Measurements from ENCODE around the gene TEC. TPM values are rescaled to one million over a fixed set of nuclear protein-coding genes. Genes with fewer than 3 reads are reported as not detected.

The TEC gene
- total RNA-seq, 1 experiment from 2014 or later: 4.5 TPM

- no peak for TF ChIP-seq REST (IDR thresholded peaks at IDR 0.05; ENCODE audit: low read depth)
- no peak for TF ChIP-seq CTCF (IDR thresholded peaks at IDR 0.05 in 2 of 3, conservative IDR thresholded peaks at IDR 0.05 in 1 of 3; ENCODE audit: borderline replicate concordance in 1 of 3, insufficient read depth in 1 of 3, low read depth in 2 of 3, low read length in 2 of 3)
- no peak for TF ChIP-seq SRF (IDR thresholded peaks at IDR 0.05; ENCODE audit: low read depth)
- no peak for TF ChIP-seq SP1 (IDR thresholded peaks at IDR 0.05; ENCODE audit: low read depth)
- TF ChIP-seq ZNF274 (IDR thresholded peaks at IDR 0.05; ENCODE audit: low read depth, low read length): no peak
- TF ChIP-seq FOSL1 (IDR thresholded peaks at IDR 0.05; ENCODE audit: low read depth): no peak
Measured at GRCh38 chr4:48215977-48216376, 53.7 kb downstream of the TEC start (continued).

GRCh38 chr4:48212165-48212564 lies 57.5 kb downstream of the TEC start:
- H3K79me2 ChIP-seq (ENCODE audit: insufficient read depth, low read length): no peaks in the 10 kb centered on the region
- no peak overlapping the region for H2AFZ ChIP-seq (ENCODE audit: low read depth, low read length, poor library complexity, severe bottlenecking)
- no peaks in the 10 kb centered on the region for H3K27me3 ChIP-seq (ENCODE audit: insufficient read depth, low read length)
- BruUV-seq (replicated peaks): no TSS peak
- intact Hi-C loops (cut with micrococcal nuclease): no loop called here
- H3K36me3 ChIP-seq (ENCODE audit: control insufficient read depth in 1 of 2, insufficient read depth in 2 of 2, low read length in 2 of 2): no peaks in the 10 kb centered on the region
- ChIA-PET POLR2A (no interaction called here), RAD21 (ENCODE audit: low non-redundant PET in 1 of 2, low total read pairs in 2 of 2, uncharacterized antibody in 2 of 2, unreplicated experiment in 2 of 2) (no interaction called here), CTCF (no interaction called here)
- no peak overlapping the region for H3K4me3 ChIP-seq (replicated peaks in 1 of 2; ENCODE audit: low read depth in 1 of 2, low read length in 2 of 2)
- ATAC-seq (no peak), DNase-seq (ENCODE audit: low read depth, low spot score) (no peak)
- no peaks in the 10 kb centered on the region; a peak in 1 of 4 replicates for H3K9me3 ChIP-seq (ENCODE audit: control insufficient read depth in 1 of 2, insufficient read depth in 1 of 2, low read depth in 1 of 2, low read length in 2 of 2)
- H3K27ac ChIP-seq (ENCODE audit: low read depth, low read length): no peak overlapping the region
- H4K20me1 ChIP-seq (ENCODE audit: insufficient read depth): no peaks in the 10 kb centered on the region
- no peaks in the 10 kb centered on the region for H3K4me1 ChIP-seq (ENCODE audit: control insufficient read depth in 1 of 2, insufficient read depth in 2 of 2, low read length in 2 of 2)
- no peak overlapping the region for H3K4me2 ChIP-seq (ENCODE audit: low read length)
- no peaks in the 10 kb centered on the region for H3K9me2 ChIP-seq (ENCODE audit: insufficient read depth)
- no peak overlapping the region for H3K9ac ChIP-seq (ENCODE audit: low read length)
- TF ChIP-seq EGR1 (IDR thresholded peaks at IDR 0.05; ENCODE audit: low read depth) (no peak), FOSL1 (IDR thresholded peaks at IDR 0.05; ENCODE audit: low read depth) (no peak), ELF1 (IDR thresholded peaks at IDR 0.05; ENCODE audit: borderline replicate concordance, low read depth) (no peak), REST (IDR thresholded peaks at IDR 0.05; ENCODE audit: low read depth) (no peak), EZH2phosphoT487 (IDR thresholded peaks at IDR 0.05; ENCODE audit: borderline replicate concordance) (no peak), ZFX (IDR thresholded peaks at IDR 0.05) (no peak), SP1 (IDR thresholded peaks at IDR 0.05; ENCODE audit: low read depth) (no peak), POLR2AphosphoS5 (IDR thresholded peaks at IDR 0.05; ENCODE audit: low read depth, low read length) (no peak), EZH2 (IDR thresholded peaks at IDR 0.05) (no peak), ZBTB33 (IDR thresholded peaks at IDR 0.05; ENCODE audit: extremely low read depth, insufficient replicate concordance, low read length) (no peak), POLR2A (IDR thresholded peaks at IDR 0.05; ENCODE audit: borderline replicate concordance, extremely low read depth, insufficient read depth, insufficient read length) (no peak), CBX3 (IDR thresholded peaks at IDR 0.05; ENCODE audit: low read depth) (no peak)
